Transverse colon (tissue), 4 donors: ENCODE measurements around the gene PHAX. TPM values are rescaled to one million over a fixed set of nuclear protein-coding genes. Genes with fewer than 3 reads are reported as not detected.
"Not testable (repeated sequence)": the region's sequence is repeated elsewhere in the genome, so short reads cannot be mapped to it uniquely, and the experiment has no call there.

ENCODE experiments used
- DNase-seq: peaks from one replicate; pipeline ENCODE4 v3.0.0-alpha.2; 2019
- H3K27ac ChIP-seq, 4 donors: fragments of 200-600 bp; sonication (generic); 2 replicates each; pipeline ENCODE4 v1.5.1; 2016 to 2018; ENCODE audit warnings: inconsistent platforms in 4 of 4
- H3K27me3 ChIP-seq: fragments of 200-600 bp; sonication (generic); 2 replicates; pipeline ENCODE4 v1.5.1; 2017; ENCODE audit warnings: inconsistent platforms
- H3K36me3 ChIP-seq, 4 donors: fragments of 200-600 bp; sonication (generic); 2 replicates each; pipeline ENCODE4 v1.5.1; 2017 to 2019; ENCODE audit warnings: inconsistent platforms in 4 of 4
- H3K4me1 ChIP-seq, 4 donors: fragments of 200-600 bp; sonication (generic); 2 replicates each; pipeline ENCODE4 v1.5.1; 2017 to 2020; ENCODE audit warnings: inconsistent platforms in 4 of 4
- H3K4me3 ChIP-seq, 4 donors: fragments of 200-600 bp; sonication (generic); 1 replicate in 1 of 4; 2 replicates in 3 of 4; pipeline versions ENCODE4 v1.5.1 to v1.6.1; 2017 to 2019; ENCODE audit warnings: inconsistent platforms in 4 of 4
- H3K9me3 ChIP-seq, 2 donors: fragments of 200-600 bp; sonication (generic); 2 replicates each; pipeline ENCODE4 v1.5.1; 2017 to 2019; ENCODE audit warnings: inconsistent platforms in 2 of 2
- CTCF ChIP-seq, 5 experiments: fragments of 200-600 bp in 3 of 5; fragments of 450-650 bp in 2 of 5; sonication (generic) in 3 of 5; IDR thresholded peaks; 1 replicate in 2 of 5; 2 replicates in 3 of 5; pipeline ENCODE4 v1.5.1; 2016 to 2017; ENCODE audit warnings: antibody characterized with exemption in 5 of 5, inconsistent platforms in 3 of 5, mild to moderate bottlenecking in 2 of 5, moderate library complexity in 1 of 5
- EP300 ChIP-seq: sonication (generic); formaldehyde crosslinking; IDR thresholded peaks from one replicate; pipeline ENCODE4 v1.6.1; 2017; ENCODE audit warnings: antibody characterized with exemption, low read depth
- POLR2A ChIP-seq: fragments of 450-650 bp; IDR thresholded peaks from one replicate; pipeline ENCODE4 v1.6.1; 2016; ENCODE audit warnings: antibody characterized with exemption, mild to moderate bottlenecking, moderate library complexity
- POLR2AphosphoS5 ChIP-seq, 3 donors: sonication (generic); formaldehyde crosslinking; IDR thresholded peaks; one replicate each; pipeline ENCODE4 v1.6.1; 2016; ENCODE audit warnings: antibody characterized with exemption in 3 of 3
- WGBS, 2 donors: methylation state at CpG; one replicate each; pipeline ENCODE4 v1.1.5; 2018; ENCODE audit warnings: low coverage in 1 of 2; 5-methylcytosine and 5-hydroxymethylcytosine counted together
- in situ Hi-C, 4 donors: fragments of 200-750 bp; cut with MboI; loops; one replicate each; pipeline versions ENCODE4 v1.15.0 to v1.15.1; 2017; ENCODE audit warnings: low sequenced_read_pairs in 3 of 4, low pct_ligation_motif_present in 1 of 4, low pct_unique_long_range_greater_than_20kb in 1 of 4
- intact Hi-C: fragments of 100-400 bp; cut with DNase I; formaldehyde crosslinking; loops from one replicate; pipeline ENCODE4 v1.15.1; 2023; ENCODE audit warnings: low total_unique reads
- total RNA-seq, 4 donors: library from RNA; depleted of rRNA; stranded (reverse); fragments of >200 nt; gene quantifications; one replicate each; pipeline ENCODE4 v1.1.0, GENCODE V29; 2016

PHAX gene
- total RNA-seq, 4 donors from 2014 or later = 6.7 to 55.3 (median 49.2) TPM

GRCh38 chr5:126597156-126597555 is 3.6 kb upstream of the PHAX start:
- 76 to 88% methylated on average over 4 of the region's 4 CpGs for WGBS, 2 donors

GRCh38 chr5:126599499-126599898 is 1.2 kb upstream of the PHAX start:
- Histone ChIP-seq H3K9me3 (no peaks in the 10 kb centered on the region), H3K4me1 (peaks cover 6 to 37% (median 17%) of the 10 kb centered on the region in 4 donors), H3K4me3 (no peak overlapping the region), H3K36me3 (peaks cover 0 to 11% (median 4%) of the 10 kb centered on the region in 4 donors), H3K27ac (peak overlapping the region; percentile 91 to 98 (median 94)), H3K27me3 (no peaks in the 10 kb centered on the region)
- intact Hi-C loops = loop anchor here (5.0 kb wide), 1 partner anchor 257 kb away; no protein-coding TSS in a partner anchor
- in situ Hi-C loops = no loop called here
- DNase-seq = no peak
- TF ChIP-seq POLR2A (no peak), EP300 (no peak), CTCF (IDR thresholded peaks at IDR 0.05) (no peak), POLR2AphosphoS5 (IDR thresholded peaks at IDR 0.05) (no peak)
- 92 to 98% methylated on average over 7 of the region's 7 CpGs for WGBS, 2 donors

More at GRCh38 chr5:126597156-126597555, 3.6 kb upstream of the PHAX start:
- intact Hi-C loops (loop anchor here (5.0 kb wide), 1 partner anchor 255 kb away; no protein-coding TSS in a partner anchor), in situ Hi-C loops (no loop called here)
- Histone ChIP-seq H3K4me3 (no peak overlapping the region), H3K9me3 (no peaks in the 10 kb centered on the region), H3K27me3 (no peaks in the 10 kb centered on the region), H3K4me1 (peaks cover 13 to 38% (median 24%) of the 10 kb centered on the region in 4 donors), H3K27ac (no peak overlapping the region), H3K36me3 (no peaks in the 10 kb centered on the region)
- TF ChIP-seq POLR2AphosphoS5 (IDR thresholded peaks at IDR 0.05) = no peak
- no peak for TF ChIP-seq EP300
- no peak for TF ChIP-seq CTCF (IDR thresholded peaks at IDR 0.05)
- no peak for TF ChIP-seq POLR2A
- no peak for DNase-seq

GRCh38 chr5:126599971-126600630 is 646 bp upstream of the PHAX start:
- peak; percentile 30 for DNase-seq
- Histone ChIP-seq H3K4me1 (peaks cover 7 to 43% (median 18%) of the 10 kb centered on the region in 4 donors), H3K4me3 (peak overlapping the region in 3 of 4 donors; percentile 90 to 100 (median 100)), H3K36me3 (peaks cover 0 to 17% (median 7%) of the 10 kb centered on the region in 4 donors), H3K27ac (peak overlapping the region; percentile 91 to 98 (median 94))
- H3K27me3 ChIP-seq, H3K9me3 ChIP-seq, in situ Hi-C loops: not testable (repeated sequence)
- 36 to 57% methylated on average over 9 to 15 of the region's 15 CpGs for WGBS, 2 donors
- intact Hi-C loops = loop anchor here (5.0 kb wide), 1 partner anchor 258 kb away; no protein-coding TSS in a partner anchor
- peak in 1 of 3 donors; percentile 38 for TF ChIP-seq POLR2AphosphoS5 (IDR thresholded peaks at IDR 0.05)

GRCh38 chr5:126603402-126603991 is 2.8 kb downstream of the PHAX start:
- no peaks in the 10 kb centered on the region for H3K27me3 ChIP-seq
- H3K36me3 ChIP-seq = peaks cover 0 to 34% (median 11%) of the 10 kb centered on the region in 4 donors
- in situ Hi-C loops = no loop called here
- TF ChIP-seq POLR2AphosphoS5 (IDR thresholded peaks at IDR 0.05) = no peak
- TF ChIP-seq CTCF (IDR thresholded peaks at IDR 0.05) = no peak
- no peak for TF ChIP-seq EP300
- no peak for TF ChIP-seq POLR2A
- H3K27ac ChIP-seq = no peak overlapping the region
- intact Hi-C loops = no loop called here
- WGBS, 2 donors = 71 to 83% methylated on average over 5 to 6 of the region's 6 CpGs
- no peaks in the 10 kb centered on the region for H3K9me3 ChIP-seq
- no peak overlapping the region for H3K4me3 ChIP-seq
- peaks cover 18 to 56% (median 27%) of the 10 kb centered on the region in 4 donors for H3K4me1 ChIP-seq
- DNase-seq = no peak
